Mucosa of stomach (tissue), 1 donor: Measurements from ENCODE around the gene OLFM1.

Experiments used
- H3K27me3 ChIP-seq: one replicate; pipeline ENCODE4 v1.7.0; 2013; ENCODE audit warnings: mild to moderate bottlenecking, low read length; ENCODE audit not compliant: control insufficient read depth, insufficient read depth
- H3K36me3 ChIP-seq: one replicate; pipeline ENCODE4 v1.7.0; 2013; ENCODE audit warnings: low read length; ENCODE audit not compliant: control insufficient read depth, insufficient read depth
- H3K4me1 ChIP-seq: one replicate; pipeline ENCODE4 v1.7.0; 2013; ENCODE audit warnings: mild to moderate bottlenecking, low read length; ENCODE audit not compliant: control insufficient read depth, insufficient read depth
- H3K4me3 ChIP-seq: one replicate; pipeline ENCODE4 v1.7.0; 2013; ENCODE audit warnings: low read length
- H3K9ac ChIP-seq: one replicate; pipeline ENCODE4 v1.7.0; 2013; ENCODE audit warnings: mild to moderate bottlenecking, low read length, moderate library complexity
- H3K9me3 ChIP-seq: one replicate; pipeline ENCODE4 v1.7.0; 2013; ENCODE audit warnings: mild to moderate bottlenecking, low read length, moderate library complexity; ENCODE audit not compliant: control insufficient read depth
- donor health status: Pancreatic carcinoma.

The OLFM1 gene

GRCh38 chr9:135048046-135048757, 39.3 kb upstream of the OLFM1 start:
- no peaks in the 10 kb centered on the region for H3K4me1 ChIP-seq
- no peak overlapping the region for H3K4me3 ChIP-seq
- H3K9me3 ChIP-seq = no peaks in the 10 kb centered on the region
- H3K9ac ChIP-seq = no peak overlapping the region
- no peaks in the 10 kb centered on the region for H3K36me3 ChIP-seq
- H3K27me3 ChIP-seq = no peaks in the 10 kb centered on the region

DNA sequence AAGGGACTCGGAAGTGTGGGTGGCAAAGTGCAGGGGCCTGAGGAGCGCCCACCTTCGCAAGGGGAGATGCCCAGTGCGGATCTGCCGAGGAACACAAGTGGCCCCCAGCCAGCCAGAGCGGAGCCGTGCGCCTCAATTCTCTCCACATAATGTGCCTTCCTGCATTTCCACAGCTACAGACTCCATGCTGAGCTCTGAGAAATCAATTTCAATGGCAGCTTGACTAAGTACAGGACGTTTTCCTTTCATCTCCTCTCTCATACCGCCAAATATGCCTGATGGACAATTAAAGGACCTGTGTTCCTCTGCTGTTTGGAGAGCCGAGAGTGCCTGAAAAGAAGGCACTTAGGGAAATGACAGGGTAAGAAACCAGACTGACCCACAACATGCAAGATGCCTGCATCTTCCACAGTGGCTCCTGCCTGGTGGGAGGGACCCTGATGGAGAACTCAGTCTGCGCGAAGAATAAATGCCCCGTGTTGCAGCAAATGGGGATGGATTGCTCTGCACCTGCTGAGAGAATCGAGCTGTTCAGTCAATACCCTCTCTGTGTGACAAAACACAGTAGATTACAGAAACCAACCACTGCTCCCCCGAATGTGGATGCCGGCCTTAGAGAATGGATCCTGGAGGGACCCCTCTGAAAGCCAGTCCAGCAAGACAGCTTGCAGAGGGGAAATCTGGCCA, 38.6 kb upstream of the OLFM1 start:
- Histone ChIP-seq H3K36me3 (no peaks in the 10 kb centered on the region), H3K9me3 (no peaks in the 10 kb centered on the region), H3K27me3 (peaks cover 3% of the 10 kb centered on the region)

DNA sequence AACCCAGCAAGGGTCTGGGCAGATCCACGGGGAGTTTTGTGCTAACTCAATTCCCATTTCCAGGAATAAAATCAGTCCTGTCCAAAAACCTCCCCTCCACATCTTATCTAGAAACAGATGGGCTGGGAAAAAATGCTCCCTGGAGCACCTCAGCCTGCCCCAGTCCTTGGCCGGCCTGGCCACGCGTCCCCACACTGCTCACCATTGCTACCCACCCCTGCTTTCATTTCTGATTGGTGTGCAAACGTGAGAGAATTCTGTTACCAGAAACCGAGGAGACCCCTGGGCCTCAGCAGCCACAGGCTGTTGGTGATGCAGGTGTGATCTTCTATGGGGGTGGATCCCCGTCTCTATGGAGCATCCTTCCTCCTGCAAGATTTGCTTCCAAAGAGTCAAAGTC, 38.0 kb upstream of the OLFM1 start:
- Histone ChIP-seq H3K36me3 (no peaks in the 10 kb centered on the region), H3K4me1 (no peaks in the 10 kb centered on the region), H3K27me3 (peaks cover 3% of the 10 kb centered on the region), H3K9ac (no peak overlapping the region), H3K9me3 (no peaks in the 10 kb centered on the region), H3K4me3 (no peak overlapping the region)

More for the DNA sequence above, 38.6 kb upstream of the OLFM1 start:
- no peak overlapping the region for H3K4me3 ChIP-seq
- H3K4me1 ChIP-seq = no peaks in the 10 kb centered on the region
- H3K9ac ChIP-seq = no peak overlapping the region

GRCh38 chr9:135050072-135050990, 37.1 kb upstream of the OLFM1 start:
- Histone ChIP-seq H3K36me3 (no peaks in the 10 kb centered on the region), H3K4me1 (no peaks in the 10 kb centered on the region), H3K9ac (no peak overlapping the region), H3K27me3 (peaks cover 5% of the 10 kb centered on the region), H3K4me3 (no peak overlapping the region), H3K9me3 (no peaks in the 10 kb centered on the region)

- no peaks in the 10 kb centered on the region for H3K9me3 ChIP-seq
- H3K27me3 ChIP-seq = peaks cover 5% of the 10 kb centered on the region
- H3K4me3 ChIP-seq = no peak overlapping the region
- no peaks in the 10 kb centered on the region for H3K36me3 ChIP-seq
- no peak overlapping the region for H3K9ac ChIP-seq
- H3K4me1 ChIP-seq = no peaks in the 10 kb centered on the region
Measured at GRCh38 chr9:135051316-135052038, 36.0 kb upstream of the OLFM1 start.

GRCh38 chr9:135053133-135053532, 34.3 kb upstream of the OLFM1 start:
- H3K4me1 ChIP-seq = no peaks in the 10 kb centered on the region
- H3K36me3 ChIP-seq = no peaks in the 10 kb centered on the region
- no peak overlapping the region for H3K9ac ChIP-seq
- no peak overlapping the region for H3K4me3 ChIP-seq
- H3K27me3 ChIP-seq = peaks cover 5% of the 10 kb centered on the region
- no peaks in the 10 kb centered on the region for H3K9me3 ChIP-seq

- Histone ChIP-seq H3K4me1 (no peaks in the 10 kb centered on the region), H3K36me3 (no peaks in the 10 kb centered on the region), H3K4me3 (no peak overlapping the region), H3K27me3 (peaks cover 5% of the 10 kb centered on the region), H3K9ac (no peak overlapping the region), H3K9me3 (no peaks in the 10 kb centered on the region)
Measured at GRCh38 chr9:135055181-135055580, 32.3 kb upstream of the OLFM1 start.

- H3K9ac ChIP-seq = no peak overlapping the region
- peaks cover 5% of the 10 kb centered on the region for H3K27me3 ChIP-seq
- H3K4me1 ChIP-seq = no peaks in the 10 kb centered on the region
- H3K36me3 ChIP-seq = no peaks in the 10 kb centered on the region
- H3K4me3 ChIP-seq = no peak overlapping the region
- H3K9me3 ChIP-seq = no peaks in the 10 kb centered on the region
Measured at GRCh38 chr9:135056541-135056940, 30.9 kb upstream of the OLFM1 start.

DNA sequence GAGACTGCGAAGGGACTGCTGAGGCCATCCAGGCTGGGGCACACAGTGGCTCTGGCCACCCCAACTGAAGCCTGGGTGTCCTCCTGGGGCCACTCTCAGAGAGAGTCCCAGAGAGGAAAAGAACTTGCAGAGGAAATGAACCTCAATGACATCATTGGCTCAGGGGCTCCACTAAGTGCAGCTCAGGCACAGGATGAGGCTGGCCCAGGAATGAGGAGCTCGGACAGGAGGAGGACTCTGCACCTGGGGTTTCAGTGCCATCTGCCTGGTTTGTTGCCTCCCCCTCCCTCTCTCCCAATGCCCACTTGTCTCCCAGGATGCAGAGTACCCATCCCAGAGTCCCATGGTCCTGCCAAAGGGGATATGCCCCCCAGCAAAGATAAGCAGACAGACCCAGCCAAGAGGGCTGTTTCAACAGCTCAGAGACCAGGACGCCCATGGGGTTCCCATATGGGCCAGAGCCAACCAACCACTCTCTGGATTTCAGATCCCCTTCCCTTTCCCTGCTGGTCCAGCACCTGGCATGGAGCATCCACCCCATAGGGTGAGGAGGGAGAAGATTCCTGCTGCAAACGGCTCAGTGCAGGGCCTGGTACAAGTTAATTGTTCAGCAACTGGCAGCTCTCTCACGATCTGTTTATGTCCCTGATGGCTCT, 26.9 kb upstream of the OLFM1 start:
- no peaks in the 10 kb centered on the region for H3K36me3 ChIP-seq
- H3K4me3 ChIP-seq = no peak overlapping the region
- H3K27me3 ChIP-seq = no peaks in the 10 kb centered on the region
- no peaks in the 10 kb centered on the region for H3K4me1 ChIP-seq
- no peak overlapping the region for H3K9ac ChIP-seq
- H3K9me3 ChIP-seq = no peaks in the 10 kb centered on the region

DNA sequence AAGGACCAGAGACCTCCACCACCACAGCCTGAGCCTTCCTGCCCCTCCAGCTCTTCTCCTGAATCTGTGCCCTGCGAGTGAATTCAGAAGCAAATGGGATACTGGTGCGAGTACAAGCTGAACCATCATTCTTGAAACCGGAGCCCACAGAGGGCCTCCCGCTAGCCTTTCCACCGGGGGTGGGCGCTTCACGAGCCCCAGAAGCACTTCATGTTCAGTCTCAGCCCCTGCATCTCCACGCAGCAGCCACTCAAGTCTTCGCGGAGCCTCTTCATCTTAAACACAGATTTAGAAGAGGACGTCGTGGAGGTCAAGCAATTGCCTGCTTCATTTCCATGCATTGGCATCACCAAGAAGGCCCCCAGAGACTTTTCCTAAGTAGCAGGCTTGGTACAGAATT, 26.0 kb upstream of the OLFM1 start:
- no peak overlapping the region for H3K4me3 ChIP-seq
- H3K27me3 ChIP-seq = no peaks in the 10 kb centered on the region
- no peak overlapping the region for H3K9ac ChIP-seq
- no peaks in the 10 kb centered on the region for H3K4me1 ChIP-seq
- H3K36me3 ChIP-seq = no peaks in the 10 kb centered on the region
- H3K9me3 ChIP-seq = no peaks in the 10 kb centered on the region

DNA sequence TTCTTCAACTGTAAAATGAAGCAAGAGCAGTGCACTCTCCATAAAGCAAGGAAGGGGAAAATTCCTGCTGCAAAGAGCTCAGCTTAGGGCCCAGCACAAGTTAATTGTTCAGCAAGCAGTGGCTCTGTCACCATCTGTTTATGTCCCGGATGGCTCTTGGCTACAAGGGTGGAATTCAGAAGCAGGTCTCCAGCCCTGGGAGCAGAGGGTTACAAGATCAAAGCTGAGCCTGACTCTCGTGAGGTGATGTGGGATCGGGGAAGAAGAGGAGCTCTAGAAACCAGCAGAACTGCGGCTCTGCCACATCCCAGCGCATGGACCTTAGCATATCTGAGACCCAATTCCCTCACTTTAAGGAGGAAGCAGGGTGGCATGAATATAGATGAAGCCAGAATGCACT, 25.2 kb upstream of the OLFM1 start:
- Histone ChIP-seq H3K4me1 (no peaks in the 10 kb centered on the region), H3K27me3 (peaks cover under 1% of the 10 kb centered on the region), H3K9ac (no peak overlapping the region), H3K4me3 (no peak overlapping the region), H3K9me3 (no peaks in the 10 kb centered on the region), H3K36me3 (no peaks in the 10 kb centered on the region)
